Panc1 (cell line): Measurements from ENCODE around the gene WASF1. TPM values are rescaled to one million over a fixed set of nuclear protein-coding genes. Genes with fewer than 3 reads are reported as not detected.

Source experiments
- ATAC-seq: fragments of 200-7000 bp; cut with Tn5 transposase; 2 replicates; pipeline ENCODE4 v1.9.1; 2020; ENCODE audit warnings: mild to moderate bottlenecking, moderate library complexity
- BruUV-seq: library from RNA; stranded (reverse); fragments of 400-500 nt; replicated peaks from 2 replicates; lab custom pipeline; 2021; lab: Mats Ljungman, UMichigan
- CTCF ChIA-PET: fragments of 300-600 bp; sonication (Branson Sonifier 250); formaldehyde crosslinking; loops from one replicate; lab custom pipeline; 2022; ENCODE audit warnings: antibody characterized with exemption; lab: Charles Lee
- POLR2A ChIA-PET: fragments of 300-600 bp; sonication (Branson Sonifier 250); formaldehyde crosslinking; loops from one replicate; lab custom pipeline; 2022; ENCODE audit warnings: antibody characterized with exemption; lab: Charles Lee
- DNase-seq: peaks from one replicate; pipeline ENCODE4 v3.0.0-alpha.2; 2010; ENCODE audit warnings: low read depth, low spot score
- H3K27ac ChIP-seq: 2 replicates; pipeline ENCODE4 v1.5.1; 2011; ENCODE audit warnings: mild to moderate bottlenecking, low read length, inconsistent platforms
- H3K27me3 ChIP-seq: fragments of 200-500 bp; sonication (Bioruptor generic); 2 replicates; pipeline ENCODE4 v1.6.0; 2014; ENCODE audit warnings: low read length, inconsistent platforms; ENCODE audit not compliant: control insufficient read depth, insufficient read depth
- H3K36me3 ChIP-seq: fragments of 200-500 bp; sonication (Bioruptor generic); 2 replicates; pipeline ENCODE4 v1.5.1; 2014; ENCODE audit warnings: inconsistent platforms, mild to moderate bottlenecking, low read length, moderate library complexity; ENCODE audit not compliant: control insufficient read depth, insufficient read depth
- H3K4me1 ChIP-seq: 2 replicates; pipeline ENCODE4 v1.5.1; 2011; ENCODE audit warnings: inconsistent platforms, mild to moderate bottlenecking, low read length, moderate library complexity; ENCODE audit not compliant: control insufficient read depth, insufficient read depth
- H3K4me3 ChIP-seq, 2 experiments: 2 replicates each; pipeline ENCODE4 v1.5.1; 2011 to 2012; ENCODE audit warnings: low read depth in 2 of 2, low read length in 2 of 2, mild to moderate bottlenecking in 2 of 2, inconsistent platforms in 1 of 2, moderate library complexity in 1 of 2
- H3K9me3 ChIP-seq: fragments of 200-500 bp; sonication (Bioruptor generic); 2 replicates; pipeline ENCODE4 v1.5.1; 2014; ENCODE audit warnings: low read depth, mild to moderate bottlenecking, inconsistent platforms, low read length, moderate library complexity; ENCODE audit not compliant: control insufficient read depth, insufficient read depth
- CTCF ChIP-seq: fragments of 450-650 bp; IDR thresholded peaks from 2 replicates; pipeline ENCODE4 v1.5.1; 2017; ENCODE audit warnings: mild to moderate bottlenecking
- POLR2AphosphoS5 ChIP-seq: IDR thresholded peaks from 2 replicates; pipeline ENCODE4 v1.6.1; 2012; ENCODE audit warnings: mild to moderate bottlenecking, low read depth, low read length, moderate library complexity
- SIN3A ChIP-seq: IDR thresholded peaks from 2 replicates; pipeline ENCODE4 v1.6.1; 2012; ENCODE audit warnings: low read depth, mild to moderate bottlenecking, low read length, moderate library complexity, borderline replicate concordance; ENCODE audit not compliant: insufficient read depth
- TCF7L2 ChIP-seq: IDR thresholded peaks from 2 replicates; pipeline ENCODE4 v1.6.1; 2011; ENCODE audit warnings: mild to moderate bottlenecking, low read depth, low read length, inconsistent platforms
- in situ Hi-C: cut with HindIII; loops from 2 replicates; pipeline ENCODE4 v1.10.0; 2016; ENCODE audit warnings: low sequenced_read_pairs, low pct_unique_long_range_greater_than_20kb
- intact Hi-C: fragments of 100-400 bp; cut with micrococcal nuclease; formaldehyde crosslinking; loops from one replicate; pipeline ENCODE4 v1.10.0; 2022; ENCODE audit not compliant: unreplicated experiment
- total RNA-seq: library from RNA; stranded (reverse); gene quantifications from one replicate; pipeline ENCODE4 v1.2.1, GENCODE V29; 2021; ENCODE audit not compliant: unreplicated experiment
- TF ChIP-seq, protein P1 (sequence below), 2 experiments: IDR thresholded peaks; 2 replicates each; pipeline ENCODE4 v1.6.1; 2011 to 2012; ENCODE audit warnings: low read depth in 2 of 2, control low read depth in 1 of 2, low read length in 1 of 2, mild to moderate bottlenecking in 1 of 2, moderate library complexity in 1 of 2; ENCODE audit not compliant: insufficient read depth in 1 of 2

Gene WASF1
- total RNA-seq, 1 experiment from 2014 or later: 63.9 TPM

DNA sequence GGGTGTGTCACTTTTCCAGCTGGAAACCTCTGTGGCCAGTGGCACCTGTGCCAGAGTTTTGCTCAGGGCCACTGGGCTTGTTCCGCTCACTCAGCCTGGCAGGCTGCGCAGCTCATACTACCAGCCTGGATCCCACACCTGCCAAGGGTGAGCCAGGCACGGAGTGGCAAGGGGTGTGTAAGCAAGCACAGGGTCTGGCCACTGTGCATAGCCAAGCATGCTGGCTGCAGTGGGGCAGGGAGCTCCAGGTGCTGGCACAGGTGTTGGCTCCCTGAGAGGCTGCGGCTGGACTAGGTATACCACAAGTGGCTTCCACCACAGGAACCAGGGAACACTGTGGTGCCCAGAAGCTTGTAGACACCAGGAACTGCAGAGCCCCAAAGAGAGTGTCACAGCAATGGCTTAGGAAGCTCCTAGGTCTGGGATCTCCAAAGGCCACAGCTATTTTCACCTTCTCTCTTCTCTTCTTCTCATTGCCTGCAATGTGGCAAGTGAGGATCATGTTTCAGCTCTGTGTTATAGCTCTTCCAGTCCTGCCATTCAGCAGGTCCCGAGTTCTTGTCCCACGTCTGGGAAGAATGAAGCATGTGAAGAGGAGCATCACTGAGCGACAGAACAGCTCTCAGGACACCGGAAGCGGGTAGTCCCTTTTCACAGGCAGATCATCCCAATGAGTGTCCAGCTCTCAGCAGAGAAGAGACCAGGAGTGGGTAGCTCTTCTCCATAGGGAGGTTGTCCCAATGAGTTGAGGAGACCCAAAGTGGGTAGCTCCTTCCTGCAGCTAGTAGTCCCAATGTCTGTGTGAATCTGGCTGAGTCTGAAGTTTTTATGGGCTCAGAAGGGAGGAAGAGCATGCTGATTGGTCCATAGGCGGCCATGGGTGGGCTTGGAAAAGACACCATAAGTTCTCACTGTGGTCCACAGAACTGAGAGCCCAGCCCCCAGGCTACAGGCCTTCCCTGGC, 41.3 kb downstream of the WASF1 start:
- Histone ChIP-seq H3K4me3 (no peak overlapping the region), H3K9me3 (peaks cover 7% of the 10 kb centered on the region; the same call in 1 of the 2 replicates), H3K27ac (no peak overlapping the region), H3K36me3 (no peaks in the 10 kb centered on the region), H3K4me1 (no peaks in the 10 kb centered on the region), H3K27me3 (no peaks in the 10 kb centered on the region)
- in situ Hi-C loops: no loop called here
- no TSS peak for BruUV-seq
- no peak for TF ChIP-seq SIN3A
- TF ChIP-seq, protein P1, sequence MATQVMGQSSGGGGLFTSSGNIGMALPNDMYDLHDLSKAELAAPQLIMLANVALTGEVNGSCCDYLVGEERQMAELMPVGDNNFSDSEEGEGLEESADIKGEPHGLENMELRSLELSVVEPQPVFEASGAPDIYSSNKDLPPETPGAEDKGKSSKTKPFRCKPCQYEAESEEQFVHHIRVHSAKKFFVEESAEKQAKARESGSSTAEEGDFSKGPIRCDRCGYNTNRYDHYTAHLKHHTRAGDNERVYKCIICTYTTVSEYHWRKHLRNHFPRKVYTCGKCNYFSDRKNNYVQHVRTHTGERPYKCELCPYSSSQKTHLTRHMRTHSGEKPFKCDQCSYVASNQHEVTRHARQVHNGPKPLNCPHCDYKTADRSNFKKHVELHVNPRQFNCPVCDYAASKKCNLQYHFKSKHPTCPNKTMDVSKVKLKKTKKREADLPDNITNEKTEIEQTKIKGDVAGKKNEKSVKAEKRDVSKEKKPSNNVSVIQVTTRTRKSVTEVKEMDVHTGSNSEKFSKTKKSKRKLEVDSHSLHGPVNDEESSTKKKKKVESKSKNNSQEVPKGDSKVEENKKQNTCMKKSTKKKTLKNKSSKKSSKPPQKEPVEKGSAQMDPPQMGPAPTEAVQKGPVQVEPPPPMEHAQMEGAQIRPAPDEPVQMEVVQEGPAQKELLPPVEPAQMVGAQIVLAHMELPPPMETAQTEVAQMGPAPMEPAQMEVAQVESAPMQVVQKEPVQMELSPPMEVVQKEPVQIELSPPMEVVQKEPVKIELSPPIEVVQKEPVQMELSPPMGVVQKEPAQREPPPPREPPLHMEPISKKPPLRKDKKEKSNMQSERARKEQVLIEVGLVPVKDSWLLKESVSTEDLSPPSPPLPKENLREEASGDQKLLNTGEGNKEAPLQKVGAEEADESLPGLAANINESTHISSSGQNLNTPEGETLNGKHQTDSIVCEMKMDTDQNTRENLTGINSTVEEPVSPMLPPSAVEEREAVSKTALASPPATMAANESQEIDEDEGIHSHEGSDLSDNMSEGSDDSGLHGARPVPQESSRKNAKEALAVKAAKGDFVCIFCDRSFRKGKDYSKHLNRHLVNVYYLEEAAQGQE (IDR thresholded peaks at IDR 0.05; ENCODE audit: insufficient read depth in 1 of 2, low read depth in 2 of 2, low read length in 1 of 2): no peak
- intact Hi-C loops: no loop called here
- POLR2A ChIA-PET: no interaction called here
- DNase-seq: no peak
- CTCF ChIA-PET: no interaction called here
- ATAC-seq: no peak

DNA sequence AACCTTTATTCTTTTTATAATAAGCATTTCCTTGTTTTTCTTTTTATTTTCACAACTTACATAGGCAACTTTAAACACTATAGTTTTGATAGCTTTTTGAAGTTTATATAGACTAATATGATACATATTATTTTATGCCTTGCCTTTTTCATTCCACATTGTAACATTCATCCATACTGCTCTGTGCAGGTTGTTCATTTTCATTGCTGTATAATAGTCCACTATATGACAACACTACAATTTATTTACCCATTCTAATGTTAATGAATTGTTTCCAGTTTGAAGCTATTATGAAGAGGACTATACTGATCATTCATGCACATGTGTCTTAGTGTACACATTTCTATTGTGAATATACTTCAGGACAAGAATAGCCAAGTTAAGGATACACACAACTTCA, 49.1 kb downstream of the WASF1 start:
- no TSS peak for BruUV-seq
- intact Hi-C loops: no loop called here
- in situ Hi-C loops: no loop called here

More for the DNA sequence above, 49.1 kb downstream of the WASF1 start:
- ChIA-PET POLR2A (no interaction called here), CTCF (no interaction called here)
- no peaks in the 10 kb centered on the region for H3K9me3 ChIP-seq
- TF ChIP-seq, protein P1 (IDR thresholded peaks at IDR 0.05; ENCODE audit: insufficient read depth in 1 of 2, low read depth in 2 of 2, low read length in 1 of 2): no peak
- TF ChIP-seq TCF7L2 (no peak), CTCF (no peak), SIN3A (no peak), POLR2AphosphoS5 (no peak)
- ATAC-seq (no peak), DNase-seq (no peak)
- H3K27me3 ChIP-seq: no peaks in the 10 kb centered on the region
- H3K4me1 ChIP-seq: no peaks in the 10 kb centered on the region
- H3K36me3 ChIP-seq: peaks cover 2% of the 10 kb centered on the region; the same call in 1 of the 2 replicates
- no peak overlapping the region for H3K4me3 ChIP-seq
- no peak overlapping the region for H3K27ac ChIP-seq
